Activated CD8-positive, alpha-beta memory T cell treated with anti-CD3 and anti-CD28 coated beads, Interleukin-2, amount 50 U/mL, for 4 hours (primary cell): ENCODE data around the gene ATG10.
"Not testable (repeated sequence)": the region's sequence is repeated elsewhere in the genome, so short reads cannot be mapped to it uniquely, and the experiment has no call there.

Source experiments
- DNase-seq: peaks from one replicate; pipeline ENCODE4 v3.0.0-alpha.2; 2020

Gene ATG10

DNA sequence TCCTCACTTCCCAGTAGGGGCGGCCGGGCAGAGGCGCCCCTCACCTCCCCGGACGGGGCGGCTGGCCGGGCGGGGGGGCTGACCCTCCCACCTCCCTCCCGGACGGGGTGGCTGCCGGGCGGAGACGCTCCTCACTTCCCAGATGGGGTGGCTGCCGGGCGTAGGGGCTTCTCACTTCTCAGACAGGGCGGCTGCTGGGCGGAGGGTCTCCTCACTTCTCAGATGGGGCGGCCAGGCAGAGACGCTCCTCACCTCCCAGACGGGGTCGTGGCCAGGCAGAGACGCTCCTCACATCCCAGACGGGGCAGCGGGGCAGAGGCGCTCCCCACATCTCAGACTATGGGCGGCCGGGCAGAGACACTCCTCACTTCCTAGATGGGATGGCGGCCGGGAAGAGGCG lies 11.7 kb downstream of the ATG10 start:
- DNase-seq: not testable (repeated sequence)

DNA sequence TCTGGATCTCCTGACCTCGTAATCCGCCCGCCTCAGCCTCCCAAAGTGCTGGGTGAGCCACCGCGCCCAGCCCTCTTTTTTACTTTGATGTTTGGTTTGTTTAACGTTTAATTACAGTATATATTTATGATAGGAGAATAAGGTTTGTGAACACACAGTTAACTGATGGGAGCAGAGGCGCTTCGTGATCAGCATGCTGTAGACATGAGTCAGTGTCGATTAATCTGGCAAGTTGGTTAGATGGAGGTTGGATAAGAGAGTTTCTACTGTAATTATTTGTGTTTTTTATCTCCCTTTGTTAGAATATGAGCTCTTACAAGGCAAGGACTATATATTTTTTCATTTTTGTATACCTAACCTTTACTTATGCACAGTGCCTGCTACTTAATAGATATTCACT lies 14.3 kb downstream of the ATG10 start:
- no peak for DNase-seq

DNA sequence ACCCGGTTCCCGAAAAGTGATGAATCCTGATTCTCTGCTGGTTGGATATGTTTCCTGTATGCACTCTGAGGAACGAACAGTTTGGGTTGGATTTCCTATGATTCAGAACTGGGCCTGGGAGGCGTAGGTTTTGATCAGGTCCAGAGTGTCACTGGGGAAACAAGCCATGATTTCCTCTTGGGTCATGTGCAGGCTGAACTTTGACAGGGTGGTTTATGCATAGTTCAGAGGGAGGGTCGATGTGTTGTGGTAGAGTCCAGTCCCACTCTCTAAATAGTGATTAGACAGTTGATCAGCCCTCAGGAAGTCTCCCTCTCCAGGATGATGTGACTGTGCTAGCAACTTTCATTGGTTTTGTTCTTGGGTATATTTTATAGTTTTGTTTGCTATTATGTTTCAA lies 17.4 kb downstream of the ATG10 start:
- DNase-seq: no peak

DNA sequence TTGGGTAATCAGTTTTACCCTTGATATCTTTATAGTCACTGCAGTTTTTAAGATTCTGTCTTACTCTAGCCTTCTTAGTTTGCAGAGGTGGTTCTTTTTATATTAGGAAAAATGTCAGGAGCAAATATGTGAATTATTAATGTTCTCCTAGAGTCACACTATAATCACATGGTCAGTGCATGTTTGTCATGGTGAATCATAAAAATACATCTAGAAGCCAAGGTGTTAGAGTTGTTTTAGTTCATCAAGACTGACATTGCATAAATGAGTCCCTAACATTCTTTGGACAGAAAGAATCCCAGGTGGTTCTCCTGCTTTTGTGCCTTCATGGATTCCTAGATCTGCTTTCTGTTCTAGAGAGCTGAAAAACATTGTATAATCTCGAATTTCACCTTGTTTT lies 22.9 kb downstream of the ATG10 start:
- DNase-seq: no peak

- DNase-seq: no peak
These were observed 23.6 kb downstream of the ATG10 start for GRCh38 chr5:81995407-81995806.

DNA sequence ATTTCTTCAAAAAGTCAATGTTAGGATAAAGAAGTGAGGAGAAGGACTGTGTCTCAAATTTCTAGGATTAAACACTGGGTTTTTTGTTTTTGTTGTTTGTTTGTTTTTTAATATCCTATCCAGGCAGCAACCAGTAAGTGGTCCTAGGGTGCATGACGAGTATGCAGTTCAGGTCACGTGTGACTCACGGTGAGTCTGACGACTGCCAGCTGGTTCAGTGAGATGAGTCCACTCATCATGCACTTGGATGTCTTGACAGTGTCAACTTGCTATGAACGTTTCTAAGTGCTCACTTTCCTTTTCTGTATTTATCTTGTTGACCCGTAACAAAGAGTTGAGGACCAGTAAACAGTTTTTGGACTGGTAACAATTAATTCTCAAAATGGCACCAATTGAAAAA lies 32.7 kb downstream of the ATG10 start:
- DNase-seq: no peak

GRCh38 chr5:82009869-82010268 lies 38.0 kb downstream of the ATG10 start:
- not testable (repeated sequence) for DNase-seq

DNA sequence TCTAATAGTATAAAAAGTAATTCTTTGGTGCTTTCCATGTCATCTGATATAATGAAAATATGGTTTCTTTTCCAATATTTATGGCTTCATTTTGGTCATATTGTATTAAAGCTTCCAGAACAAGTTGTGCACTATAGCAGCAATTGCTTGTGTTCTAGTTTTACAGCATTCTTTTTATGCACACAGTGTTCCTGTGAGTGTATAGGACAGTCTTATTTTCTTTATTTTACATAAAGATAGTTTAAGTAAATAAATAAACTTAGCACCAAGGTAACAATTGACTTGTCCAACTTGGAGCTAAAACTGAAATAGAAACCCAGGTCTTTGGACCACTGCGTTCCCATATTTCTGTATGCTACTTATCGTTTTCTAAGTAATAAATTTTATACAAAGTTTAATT lies 38.9 kb downstream of the ATG10 start:
- no peak for DNase-seq

DNA sequence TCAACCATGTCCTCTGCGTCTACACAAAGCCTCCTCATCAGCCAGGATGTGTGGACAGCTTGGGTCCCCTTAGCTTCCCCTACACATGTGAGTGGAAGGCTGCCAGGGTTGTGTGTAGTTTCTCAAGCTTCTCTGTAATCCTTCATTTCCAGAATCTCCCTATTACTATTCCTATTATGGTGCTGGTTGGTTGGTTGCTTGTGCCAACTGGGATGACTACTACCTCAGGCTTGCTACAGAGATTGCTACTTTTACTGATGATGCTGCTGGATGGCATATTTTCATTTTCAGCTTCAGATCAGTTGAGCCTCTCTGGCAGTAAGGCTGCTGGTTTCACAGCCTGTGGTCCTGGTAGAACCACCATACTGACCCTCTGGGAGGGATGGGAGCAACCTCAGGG lies 39.9 kb downstream of the ATG10 start:
- DNase-seq: no peak

GRCh38 chr5:82014644-82015043 lies 42.8 kb downstream of the ATG10 start:
- DNase-seq: not testable (repeated sequence)

GRCh38 chr5:82018462-82018861 lies 46.6 kb downstream of the ATG10 start:
- DNase-seq: no peak

GRCh38 chr5:82019342-82020138 lies 47.7 kb downstream of the ATG10 start:
- DNase-seq: no peak

DNA sequence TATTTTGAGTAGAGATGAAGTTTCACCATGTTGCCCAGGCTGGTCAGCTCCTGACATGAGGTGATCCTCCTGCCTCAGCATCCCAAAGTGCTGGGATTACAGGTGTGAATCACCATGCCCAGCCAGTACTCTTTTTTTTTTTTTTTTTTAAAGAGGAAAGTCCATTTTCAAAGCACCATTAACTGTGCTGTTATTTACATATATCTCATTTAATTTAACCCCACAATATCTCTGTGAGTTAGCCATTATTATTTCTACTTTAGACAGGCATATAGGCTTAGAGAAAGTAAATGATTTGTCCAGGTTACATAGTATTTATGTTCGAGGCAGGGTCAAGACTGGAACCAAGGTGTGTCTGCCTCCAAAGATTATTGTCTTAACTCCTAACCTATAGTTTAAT lies 50.7 kb downstream of the ATG10 start:
- DNase-seq: no peak

GRCh38 chr5:82023644-82024043 lies 51.8 kb downstream of the ATG10 start:
- DNase-seq: no peak

GRCh38 chr5:82031220-82032119 lies 59.6 kb downstream of the ATG10 start:
- DNase-seq: no peak

- DNase-seq: not testable (repeated sequence)
These were observed 71.1 kb downstream of the ATG10 start for GRCh38 chr5:82042894-82043293.

DNA sequence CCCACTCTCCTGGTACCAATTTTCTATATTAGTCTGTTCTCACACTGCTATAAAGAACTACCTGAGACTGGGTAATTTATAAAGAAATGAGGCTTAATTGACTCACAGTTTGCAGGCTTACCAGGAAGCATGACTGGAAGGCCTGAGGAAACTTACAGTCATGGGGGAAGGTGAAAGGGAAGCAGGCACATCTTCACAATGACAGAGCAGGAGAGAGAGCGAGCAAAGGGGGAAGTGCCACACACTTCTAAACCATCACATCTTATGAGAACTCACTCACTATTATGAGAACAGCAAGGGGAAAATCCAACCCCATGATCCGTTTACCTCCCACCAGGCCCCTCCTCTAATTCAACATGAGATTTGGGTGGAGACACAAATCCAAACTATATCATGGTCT lies 72.2 kb downstream of the ATG10 start:
- DNase-seq: no peak

- no peak for DNase-seq
These were observed 73.9 kb downstream of the ATG10 start for GRCh38 chr5:82045554-82046275.

- DNase-seq: no peak
These were observed 74.4 kb downstream of the ATG10 start for GRCh38 chr5:82046276-82046647.

DNA sequence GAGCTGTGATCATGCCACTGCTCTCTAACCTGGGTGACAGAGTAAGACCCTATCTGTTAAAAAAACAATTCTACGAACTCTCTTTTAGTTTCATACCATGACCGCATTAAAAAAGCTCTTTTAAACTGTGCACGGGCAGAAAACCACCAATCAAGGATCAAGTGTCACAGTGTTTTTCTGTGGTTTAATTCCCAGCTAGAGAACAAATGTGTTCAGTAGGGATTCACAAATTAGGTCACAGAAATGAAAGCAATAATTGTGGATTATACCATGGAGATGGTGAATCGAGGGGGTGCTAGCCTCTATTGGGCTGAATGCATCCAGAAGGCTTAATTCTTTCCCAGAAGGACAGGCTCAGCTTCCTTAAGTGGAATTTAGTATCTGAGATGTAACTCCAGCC lies 79.1 kb downstream of the ATG10 start:
- no peak for DNase-seq

DNA sequence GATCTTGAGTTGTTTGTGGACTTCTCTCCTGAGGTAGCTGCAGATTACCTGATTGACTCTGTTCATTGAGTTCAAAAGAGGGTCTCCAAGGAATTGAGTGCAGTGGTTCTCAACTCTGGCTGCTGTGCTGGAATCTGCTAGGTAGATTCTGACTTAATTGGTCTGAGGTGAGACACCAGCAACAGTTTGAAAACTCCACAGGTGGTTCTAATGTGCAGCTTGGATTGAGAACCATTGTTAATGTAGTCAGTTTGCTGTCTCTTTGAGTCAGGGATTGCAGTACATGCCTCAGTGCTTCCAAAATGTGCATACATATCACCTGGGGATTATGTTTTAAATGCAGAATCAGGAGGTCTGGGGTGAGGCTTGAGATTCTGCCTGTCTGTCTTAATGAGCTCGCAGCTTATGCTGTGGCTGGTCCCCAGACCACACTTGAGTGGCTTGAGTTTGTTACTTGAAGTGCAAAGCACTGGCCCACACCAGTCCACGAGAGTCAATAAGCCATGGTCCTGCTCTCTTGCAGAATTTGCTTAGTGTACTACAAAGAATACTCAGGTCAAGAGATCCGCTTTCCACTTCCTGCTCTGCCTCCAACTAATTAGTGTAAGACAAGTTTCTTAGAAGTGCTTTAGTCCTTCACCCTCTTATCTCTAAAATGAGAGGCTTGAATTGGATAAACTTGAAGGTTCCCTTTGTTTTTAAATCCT lies 82.3 kb downstream of the ATG10 start:
- DNase-seq: no peak

- no peak for DNase-seq
These were observed 85.2 kb downstream of the ATG10 start for GRCh38 chr5:82057051-82057450.

DNA sequence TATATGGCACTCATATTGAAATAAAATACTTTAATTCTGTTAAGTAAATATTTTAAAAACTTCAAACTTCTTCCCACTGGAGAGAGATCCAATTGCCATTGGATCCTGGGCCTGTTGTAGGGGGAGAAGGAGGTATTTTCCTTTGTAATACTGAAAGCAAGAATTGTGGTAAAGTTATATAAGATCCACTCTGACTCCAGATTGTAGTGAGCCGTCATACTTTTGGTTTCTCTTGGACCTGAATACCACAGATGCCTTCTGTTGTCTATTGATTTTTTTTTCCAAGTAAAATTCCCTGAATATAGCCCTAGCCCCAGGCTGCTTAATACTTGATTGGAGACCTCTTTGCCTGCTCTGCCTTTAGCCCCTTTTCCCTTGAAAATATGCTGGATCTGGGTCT lies 86.9 kb downstream of the ATG10 start:
- no peak for DNase-seq
